COR-L47 (cell line): ENCODE measurements around the gene IDH3A.

Experiments used
- DNase-seq: peaks from one replicate; lab custom pipeline; 2025; lab: John Stamatoyannopoulos, UW

The IDH3A gene

DNA sequence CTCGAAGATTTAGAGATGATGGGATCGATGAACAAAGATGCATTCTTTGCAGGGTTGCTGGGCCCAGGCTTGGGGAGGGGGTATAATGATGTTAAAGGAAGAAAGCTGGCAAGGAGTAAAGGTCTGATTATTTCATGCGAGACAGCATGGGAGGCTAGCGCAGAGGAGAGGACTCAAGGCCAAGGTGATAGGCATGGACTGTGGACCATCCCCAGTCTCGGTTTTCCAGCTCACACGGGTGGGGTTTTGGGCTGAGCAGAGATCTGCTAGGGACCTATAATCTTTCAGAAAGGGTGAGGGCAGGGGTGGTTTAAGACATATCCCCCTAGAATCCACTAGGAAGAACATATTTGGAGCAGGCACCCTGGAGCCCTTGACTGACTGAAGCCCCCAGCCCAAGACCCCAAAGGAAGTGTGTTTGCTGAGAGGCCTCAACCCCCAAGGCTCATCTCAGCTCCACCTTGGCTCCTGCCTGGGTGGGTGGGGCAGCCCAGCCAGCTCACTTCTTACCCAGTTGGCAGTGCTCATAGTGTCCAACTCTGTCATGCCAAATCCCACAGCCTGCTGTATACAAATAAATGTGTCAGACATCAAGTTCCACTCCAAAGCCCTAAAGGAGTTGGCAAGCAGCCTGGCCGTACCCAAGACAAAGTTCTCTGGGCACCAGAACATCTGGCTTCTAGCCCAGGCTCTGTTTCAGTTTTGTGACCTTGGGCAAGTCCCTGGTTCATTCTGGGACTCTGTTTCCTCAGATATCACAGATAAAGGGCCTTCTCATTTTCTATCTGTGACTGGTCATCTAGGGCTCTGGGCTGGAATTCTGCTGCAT lies 67.3 kb downstream of the IDH3A start:
- DNase-seq = no peak

DNA sequence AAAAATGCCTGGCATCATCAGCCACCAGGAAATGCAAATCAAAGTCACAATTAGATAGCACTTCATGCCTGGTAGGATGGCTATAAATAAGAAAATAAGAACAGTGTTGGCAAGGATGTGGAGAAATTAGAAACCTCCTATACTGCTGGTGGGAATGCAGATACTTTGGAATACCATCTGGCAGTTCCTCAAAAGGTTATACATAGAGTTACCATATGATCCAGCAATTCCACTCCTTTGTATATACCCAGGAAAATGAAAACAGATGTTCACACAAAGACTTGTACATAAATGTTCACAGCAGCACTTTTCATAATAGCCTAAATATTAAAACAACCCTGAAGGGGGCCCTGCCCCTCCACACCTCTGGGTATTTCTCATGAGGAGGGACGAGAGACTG lies 71.6 kb downstream of the IDH3A start:
- DNase-seq = no peak
